Heart left ventricle (tissue), 16 donors: Measurements from ENCODE around the gene CDK4. TPM values are rescaled to one million over a fixed set of nuclear protein-coding genes. Genes with fewer than 3 reads are reported as not detected.

Experiments used
- ATAC-seq, 4 donors: fragments of 200-7000 bp; cut with Tn5 transposase; one replicate each; pipeline ENCODE4 v1.9.1; 2020 to 2022; ENCODE audit warnings: moderate library complexity in 4 of 4, mild to moderate bottlenecking in 3 of 4, moderate number of reproducible peaks in 1 of 4
- DNase-seq, 5 donors: peaks; one replicate each; pipeline ENCODE4 v3.0.0-alpha.2; 2020
- H3K27ac ChIP-seq, 12 donors: fragments of 200-600 bp; sonication (generic) in 4 of 12; one replicate each; pipeline versions ENCODE4 v1.5.0 to v1.8.0; 2016 to 2022; ENCODE audit warnings: mild to moderate bottlenecking in 2 of 12
- H3K27me3 ChIP-seq, 9 donors: fragments of 200-600 bp; sonication (generic) in 2 of 9; one replicate each; pipeline versions ENCODE4 v1.5.1 to v1.8.0; 2016 to 2022; ENCODE audit warnings: mild to moderate bottlenecking in 3 of 9
- H3K36me3 ChIP-seq, 9 donors: fragments of 200-600 bp; sonication (generic) in 2 of 9; one replicate each; pipeline versions ENCODE4 v1.5.0 to v1.8.0; 2018 to 2022; ENCODE audit warnings: mild to moderate bottlenecking in 2 of 9
- H3K4me1 ChIP-seq, 12 donors: fragments of 200-600 bp; sonication (generic) in 4 of 12; one replicate each; pipeline versions ENCODE4 v1.5.0 to v1.8.0; 2016 to 2022; ENCODE audit warnings: mild to moderate bottlenecking in 3 of 12
- H3K4me3 ChIP-seq, 12 donors: fragments of 200-600 bp; sonication (generic) in 4 of 12; one replicate each; pipeline versions ENCODE4 v1.5.0 to v1.8.0; 2017 to 2022; ENCODE audit warnings: mild to moderate bottlenecking in 9 of 12, moderate library complexity in 4 of 12
- H3K9me3 ChIP-seq, 12 donors: fragments of 200-600 bp; sonication (generic) in 4 of 12; one replicate each; pipeline versions ENCODE4 v1.5.0 to v1.8.0; 2016 to 2022; ENCODE audit warnings: mild to moderate bottlenecking in 1 of 12
- POLR2A ChIP-seq, 2 donors: fragments of 450-650 bp; IDR thresholded peaks; one replicate each; pipeline ENCODE4 v1.6.1; 2017; ENCODE audit warnings: antibody characterized with exemption in 2 of 2, mild to moderate bottlenecking in 2 of 2, moderate library complexity in 2 of 2
- WGBS, 4 donors: extraction: QIAGEN DNeasy Blood & Tissue Kit in 2 of 4; methylation state at CpG; one replicate each; pipeline versions ENCODE4 v1.1.5 to v1.1.7; 2013 to 2018; 5-methylcytosine and 5-hydroxymethylcytosine counted together
- intact Hi-C, 10 donors: fragments of 100-400 bp; cut with DNase I; formaldehyde crosslinking; loops; one replicate each; pipeline versions ENCODE4 v1.11.1 to v1.14.2; 2022
- polyA plus RNA-seq, 2 donors: library from polyadenylated mRNA; stranded (reverse); fragments of 200-250 nt; gene quantifications; one replicate each; pipeline ENCODE4 v1.2.3, GENCODE V29; 2013
- total RNA-seq, 9 donors: library from RNA; depleted of rRNA in 2 of 9; stranded (reverse); fragments of >200 nt in 2 of 9; fragmentation: NEBNext Ultra II Directional in 3 of 9; extraction: Animal tissue kit (Norgen Biotek cat#: 25700) in 3 of 9; gene quantifications; one replicate each; pipeline versions ENCODE4 v1.1.0 to v1.2.4, GENCODE V29; 2016 to 2023
- TF ChIP-seq, protein P1 (sequence below), 12 donors: fragments of 200-600 bp; sonication (generic) in 4 of 12; IDR thresholded peaks; one replicate each; pipeline versions ENCODE4 v1.5.0 to v1.8.0; 2018 to 2022; ENCODE audit warnings: antibody characterized with exemption in 12 of 12, mild to moderate bottlenecking in 5 of 12
- donor health status: ischemic (EF 13 %, LVEDD 7.1; RV severe dilation, severe dysfunction).
- donor health status: healthy with polysubstance abuse.
- donor health status: DM: no; HTN: yes; CAD: no.
- donor health status: DM: no; HTN: no; CAD: no.
- donor health status: ischemic (EF 25% LVEDD 6.9; RV normal size, moderate dysfunction).
- donor health status: ischemic (EF 25% LVEDD 5.7; RV mildly dilated, moderate dysfunction).
- donor health status: healthy.
- donor health status: DM: yes; HTN: yes; CAD: no.
- donor health status: ischemic (EF 35%, LVEDD 5.7; RV mildly dilated, moderate dysfunction).
- donor health status: nonischemic (EF 11% LVEDD 7.7; RV severe dilation, severe dysfunction).
- donor health status: DM: yes; HTN: yes; CAD: no.
- donor health status: PGD.
- donor health status: ischemic (EF 29% LVEDD 5.4; RV normal size, mild dysfunction).
- donor health status: nonischemic (EF 23%, LVEDD 6.1; RV moderate dilation, normal function).

The CDK4 gene
- total and polyA plus RNA-seq, 11 donors, result 23.4 to 81.9 (median 50.2) TPM

DNA sequence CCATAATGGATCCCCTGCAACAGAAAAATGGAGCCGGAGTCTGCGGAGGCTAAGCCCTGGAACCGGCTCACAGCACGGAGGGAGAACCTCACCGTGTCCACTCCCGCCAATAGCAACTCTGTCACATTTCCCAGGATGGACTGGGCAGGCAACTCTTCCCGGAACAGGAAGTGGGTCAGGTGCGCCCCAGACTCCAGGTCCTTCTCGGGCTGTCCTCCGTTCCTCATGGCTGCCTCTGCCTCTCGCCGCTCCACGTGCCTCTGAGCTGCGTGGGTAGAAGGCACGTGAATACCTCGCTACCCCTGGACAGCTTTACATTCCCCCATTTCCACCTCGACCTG is 12.5 kb upstream of the CDK4 start:
- no peak for DNase-seq
- intact Hi-C loops, result no loop called here
- Histone ChIP-seq H3K4me3 (peak overlapping the region in 11 of 12 donors; percentile 3 to 61 (median 38)), H3K4me1 (peaks cover 10 to 35% (median 25%) of the 10 kb centered on the region in 12 donors), H3K9me3 (no peaks in the 10 kb centered on the region), H3K27ac (no peak overlapping the region), H3K27me3 (peaks cover 9 to 47% (median 37%) of the 10 kb centered on the region in 9 donors), H3K36me3 (peaks cover 0 to 13% (median under 1%) of the 10 kb centered on the region in 9 donors)
- TF ChIP-seq, protein P1, sequence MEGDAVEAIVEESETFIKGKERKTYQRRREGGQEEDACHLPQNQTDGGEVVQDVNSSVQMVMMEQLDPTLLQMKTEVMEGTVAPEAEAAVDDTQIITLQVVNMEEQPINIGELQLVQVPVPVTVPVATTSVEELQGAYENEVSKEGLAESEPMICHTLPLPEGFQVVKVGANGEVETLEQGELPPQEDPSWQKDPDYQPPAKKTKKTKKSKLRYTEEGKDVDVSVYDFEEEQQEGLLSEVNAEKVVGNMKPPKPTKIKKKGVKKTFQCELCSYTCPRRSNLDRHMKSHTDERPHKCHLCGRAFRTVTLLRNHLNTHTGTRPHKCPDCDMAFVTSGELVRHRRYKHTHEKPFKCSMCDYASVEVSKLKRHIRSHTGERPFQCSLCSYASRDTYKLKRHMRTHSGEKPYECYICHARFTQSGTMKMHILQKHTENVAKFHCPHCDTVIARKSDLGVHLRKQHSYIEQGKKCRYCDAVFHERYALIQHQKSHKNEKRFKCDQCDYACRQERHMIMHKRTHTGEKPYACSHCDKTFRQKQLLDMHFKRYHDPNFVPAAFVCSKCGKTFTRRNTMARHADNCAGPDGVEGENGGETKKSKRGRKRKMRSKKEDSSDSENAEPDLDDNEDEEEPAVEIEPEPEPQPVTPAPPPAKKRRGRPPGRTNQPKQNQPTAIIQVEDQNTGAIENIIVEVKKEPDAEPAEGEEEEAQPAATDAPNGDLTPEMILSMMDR (IDR thresholded peaks at IDR 0.05), result no peak
- no peak for TF ChIP-seq POLR2A (IDR thresholded peaks at IDR 0.05)
- WGBS, 4 donors, result 17 to 31% (median 17%) methylated on average over 10 to 17 of the region's 17 CpGs
- ATAC-seq, result no peak

DNA sequence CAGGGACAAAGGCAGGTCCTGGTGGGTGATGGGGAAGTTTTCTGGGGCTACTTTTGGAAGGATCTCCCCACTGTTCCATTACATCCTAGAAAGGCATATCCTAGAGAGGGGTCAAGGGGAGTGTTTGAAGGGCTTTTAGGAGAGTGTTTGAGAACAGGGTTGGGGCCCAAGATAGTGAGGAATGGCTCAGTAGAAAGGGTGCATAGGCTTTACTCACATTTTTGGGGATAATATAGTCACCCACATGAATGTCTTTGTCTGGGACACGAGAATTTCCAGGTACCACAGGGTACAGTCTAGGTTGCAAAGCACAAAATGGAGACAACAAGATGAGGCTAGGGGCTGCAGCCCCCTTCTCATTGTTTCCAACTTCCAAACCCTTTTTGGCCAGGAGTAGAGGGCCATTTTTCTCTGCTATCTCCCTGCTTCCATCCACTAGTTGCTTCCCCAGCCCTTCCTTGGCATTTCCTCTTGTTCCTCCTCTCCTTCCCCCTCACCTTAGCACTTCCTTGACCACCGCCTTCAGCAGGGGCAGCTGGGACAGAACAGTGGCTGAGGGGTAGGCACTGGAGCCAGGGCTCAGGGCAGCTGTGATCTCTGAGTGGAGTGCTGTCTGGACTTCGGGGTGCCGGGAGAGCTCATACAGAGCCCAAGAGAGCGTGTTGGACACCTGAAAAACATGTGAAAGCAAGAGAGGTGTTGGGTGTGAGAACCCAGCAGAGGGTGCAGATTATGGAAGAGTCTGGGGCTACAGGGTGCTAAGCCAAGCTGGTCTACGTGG is 12.0 kb upstream of the CDK4 start:
- Histone ChIP-seq H3K36me3 (peaks cover 0 to 10% (median 3%) of the 10 kb centered on the region in 9 donors), H3K4me1 (peaks cover 10 to 35% (median 25%) of the 10 kb centered on the region in 12 donors), H3K27me3 (peaks cover 9 to 47% (median 37%) of the 10 kb centered on the region in 9 donors), H3K27ac (no peak overlapping the region), H3K4me3 (peak overlapping the region in 1 of 12 donors; percentile 61), H3K9me3 (no peaks in the 10 kb centered on the region)
- no peak for ATAC-seq
- WGBS, 4 donors, result 69 to 80% (median 72%) methylated on average over 6 of the region's 6 CpGs
- intact Hi-C loops, result no loop called here
- DNase-seq, result no peak
- TF ChIP-seq, protein P1 (IDR thresholded peaks at IDR 0.05), result no peak
- TF ChIP-seq POLR2A (IDR thresholded peaks at IDR 0.05), result no peak

DNA sequence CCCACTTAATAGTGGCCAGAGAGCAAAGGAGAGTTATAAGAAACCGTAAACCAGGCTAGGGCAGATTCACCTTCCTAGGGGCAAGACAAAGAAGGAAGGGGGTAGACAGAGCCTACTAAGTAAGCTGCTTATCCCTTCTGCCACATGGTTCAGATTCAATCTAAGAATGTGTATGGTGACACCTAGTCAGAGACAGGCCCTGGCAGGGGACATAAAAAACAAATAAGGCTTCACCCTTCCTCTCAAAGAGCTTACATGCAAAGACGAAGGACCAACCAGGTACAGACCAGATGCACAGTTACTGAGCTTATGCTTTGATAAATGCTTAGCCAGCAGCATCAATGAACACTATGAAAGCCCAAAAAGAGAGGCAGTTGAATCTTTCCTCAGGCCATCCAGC is 10.4 kb upstream of the CDK4 start:
- intact Hi-C loops, result no loop called here
- DNase-seq, result no peak
- TF ChIP-seq POLR2A (IDR thresholded peaks at IDR 0.05), result no peak
- TF ChIP-seq, protein P1 (IDR thresholded peaks at IDR 0.05), result no peak
- Histone ChIP-seq H3K36me3 (peaks cover 0 to 18% (median 15%) of the 10 kb centered on the region in 9 donors), H3K27ac (no peak overlapping the region), H3K4me1 (peaks cover 10 to 34% (median 25%) of the 10 kb centered on the region in 12 donors), H3K27me3 (peaks cover 9 to 47% (median 37%) of the 10 kb centered on the region in 9 donors), H3K9me3 (no peaks in the 10 kb centered on the region), H3K4me3 (no peak overlapping the region)
- 87 to 96% (median 94%) methylated on average over 2 of the region's 2 CpGs for WGBS, 4 donors
- ATAC-seq, result no peak

DNA sequence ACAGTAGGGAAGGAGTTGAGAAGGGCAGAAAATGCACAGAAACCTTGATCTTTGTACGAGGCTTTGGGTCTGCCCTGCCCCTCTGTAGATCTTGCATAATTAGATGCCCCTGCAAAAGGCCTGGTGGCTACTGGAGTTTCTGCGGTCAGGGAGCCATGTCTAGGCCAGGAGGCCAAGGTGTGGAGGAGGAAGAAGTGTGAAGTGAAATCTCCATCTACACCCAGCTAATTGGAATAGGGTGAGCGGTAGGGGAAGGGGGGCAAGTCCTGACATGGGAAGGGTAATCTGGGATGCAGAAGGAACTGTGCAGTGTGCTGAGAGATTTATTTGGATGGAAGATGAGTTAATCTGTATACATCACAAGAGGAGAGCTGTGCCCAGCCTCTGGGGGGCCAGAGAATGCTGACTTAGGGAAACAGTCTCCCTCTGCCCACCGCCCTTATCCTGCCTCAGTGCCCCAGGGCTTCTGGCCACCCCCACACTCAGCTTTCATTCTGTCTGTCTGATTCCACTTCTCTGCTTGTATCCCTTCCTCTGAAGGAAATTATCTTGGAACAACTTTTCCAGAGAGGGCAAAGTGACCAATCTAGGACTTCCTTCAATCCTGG is 9.4 kb upstream of the CDK4 start:
- no peaks in the 10 kb centered on the region for H3K9me3 ChIP-seq
- no peak overlapping the region for H3K27ac ChIP-seq
- TF ChIP-seq, protein P1 (IDR thresholded peaks at IDR 0.05), result no peak
- no peak for TF ChIP-seq POLR2A (IDR thresholded peaks at IDR 0.05)
- no peak for DNase-seq
- H3K4me1 ChIP-seq, result peaks cover 8 to 32% (median 20%) of the 10 kb centered on the region in 12 donors
- H3K27me3 ChIP-seq, result peaks cover 9 to 44% (median 34%) of the 10 kb centered on the region in 9 donors
- WGBS, 4 donors, result 89 to 95% (median 93%) methylated on average over 4 of the region's 4 CpGs
- peaks cover 0 to 23% (median 15%) of the 10 kb centered on the region in 9 donors for H3K36me3 ChIP-seq
- H3K4me3 ChIP-seq, result no peak overlapping the region
- intact Hi-C loops, result no loop called here
- no peak for ATAC-seq
